Vagina (tissue), 2 donors: ENCODE measurements around the gene NECTIN2.

Experiments used
- CTCF ChIP-seq, 3 experiments: fragments of 450-650 bp in 2 of 3; fragments of 200-600 bp in 1 of 3; sonication (generic) in 1 of 3; IDR thresholded peaks; one replicate each; pipeline ENCODE4 v1.5.1; 2017 to 2019; ENCODE audit warnings: antibody characterized with exemption in 3 of 3, mild to moderate bottlenecking in 2 of 3, moderate library complexity in 2 of 3
- POLR2A ChIP-seq, 2 donors: fragments of 450-650 bp; IDR thresholded peaks; one replicate each; pipeline ENCODE4 v1.6.1; 2017; ENCODE audit warnings: antibody characterized with exemption in 2 of 2, mild to moderate bottlenecking in 2 of 2, moderate library complexity in 2 of 2
- POLR2AphosphoS5 ChIP-seq, 2 donors: sonication (generic); formaldehyde crosslinking; IDR thresholded peaks; one replicate each; pipeline ENCODE4 v1.9.0; 2017; ENCODE audit warnings: antibody characterized with exemption in 2 of 2, mild to moderate bottlenecking in 2 of 2, low read depth in 1 of 2; ENCODE audit not compliant: insufficient read depth in 1 of 2

DNA sequence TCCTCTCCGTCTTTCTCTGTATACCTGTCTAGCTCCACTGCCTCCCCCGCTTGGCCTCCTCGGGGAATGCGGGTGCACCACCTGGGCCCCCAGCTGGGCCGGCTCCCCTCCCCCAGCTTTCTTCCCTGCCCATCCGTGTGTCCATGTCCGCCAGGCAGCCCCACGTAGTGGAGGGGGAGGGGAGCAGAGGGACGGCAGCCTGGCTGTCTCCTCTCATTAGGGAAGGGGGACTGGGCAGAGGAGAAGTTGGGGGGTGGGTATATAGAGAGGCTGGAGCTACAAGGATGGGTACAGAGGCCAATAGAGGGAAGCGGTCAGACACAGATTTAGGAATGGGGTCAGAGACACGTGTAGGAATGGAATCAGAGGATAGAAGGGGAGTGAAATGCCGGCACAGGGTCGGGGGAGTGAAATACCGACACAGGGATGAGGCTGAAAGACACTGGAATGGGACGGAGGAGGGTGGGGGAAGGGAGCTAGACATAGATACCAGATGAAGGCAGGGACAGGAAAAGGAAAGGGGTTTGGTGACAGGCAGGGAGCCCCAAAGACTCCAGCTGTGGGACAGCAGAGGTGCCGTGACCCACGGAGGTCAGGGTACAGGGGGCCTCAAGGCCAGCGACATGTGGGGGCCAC lies 2.8 kb downstream of the NECTIN2 start:
- no peak for TF ChIP-seq POLR2A (IDR thresholded peaks at IDR 0.05)
- TF ChIP-seq POLR2AphosphoS5 (IDR thresholded peaks at IDR 0.05; ENCODE audit: insufficient read depth in 1 of 2, low read depth in 1 of 2) = no peak
- TF ChIP-seq CTCF (IDR thresholded peaks at IDR 0.05) = no peak
